Measurements from ENCODE around the gene DTNBP1. TPM values are rescaled to one million over a fixed set of nuclear protein-coding genes. Genes with fewer than 3 reads are reported as not detected.
"Not testable (repeated sequence)": the region's sequence is repeated elsewhere in the genome, so short reads cannot be mapped to it uniquely, and the experiment has no call there.

The DTNBP1 gene
- total RNA-seq, 1 experiment from 2014 or later, result 14.4 TPM

DNA sequence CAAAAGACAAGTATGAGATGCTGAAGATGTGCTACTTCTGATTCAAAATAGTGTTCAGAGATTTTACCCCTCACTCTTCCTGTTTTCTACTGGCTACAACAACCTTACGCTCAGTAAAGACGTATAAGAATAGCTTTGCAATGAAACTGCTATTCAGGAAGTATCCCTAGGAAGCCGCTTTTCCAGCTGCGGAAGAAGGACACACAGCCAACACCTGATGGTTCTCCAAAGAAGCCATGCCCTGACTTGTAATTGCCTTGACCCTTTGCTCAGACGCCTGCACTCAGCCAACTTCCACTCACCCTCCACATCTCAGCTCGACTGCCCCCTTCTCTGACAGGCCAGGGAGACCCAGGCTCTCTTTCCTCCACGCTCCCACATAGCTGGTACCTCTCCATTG lies 111.6 kb downstream of the DTNBP1 start:
- in situ Hi-C loops (cut with HindIII; ENCODE audit: low pct_unique_long_range_greater_than_20kb, low sequenced_read_pairs), result no loop called here

DNA sequence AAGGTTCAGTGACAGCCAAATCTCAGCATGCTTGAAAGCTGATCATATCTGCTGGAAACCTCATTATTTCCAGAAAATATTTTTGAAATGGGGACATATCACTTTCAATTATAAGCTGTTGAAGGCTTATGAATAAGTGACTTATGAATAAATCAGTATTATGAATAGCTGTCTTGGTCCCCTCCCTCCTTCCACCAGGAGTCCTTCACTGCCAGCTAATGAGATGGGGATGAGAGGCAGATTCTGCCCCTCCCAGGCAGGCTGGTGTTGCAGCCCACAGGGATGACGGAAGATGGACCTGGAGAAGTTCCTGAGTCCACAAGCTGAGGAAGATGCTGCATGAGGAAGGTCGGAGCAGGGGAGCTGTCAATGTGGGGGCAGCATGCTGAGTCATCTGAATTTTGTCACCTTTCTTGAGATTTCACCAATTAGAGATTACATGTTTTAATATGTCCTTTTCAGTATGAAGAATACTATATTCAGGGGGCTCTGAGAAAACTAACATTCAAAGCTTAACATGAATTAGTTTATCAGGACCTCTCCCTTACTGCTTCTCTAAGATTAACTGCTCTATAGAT lies 112.2 kb downstream of the DTNBP1 start:
- DNase-seq (ENCODE audit: low read depth), result no peak
- in situ Hi-C loops (cut with HindIII; ENCODE audit: low pct_unique_long_range_greater_than_20kb, low sequenced_read_pairs), result no loop called here

More for the DNA sequence above, 111.6 kb downstream of the DTNBP1 start:
- no peak for DNase-seq (ENCODE audit: low read depth)

DNA sequence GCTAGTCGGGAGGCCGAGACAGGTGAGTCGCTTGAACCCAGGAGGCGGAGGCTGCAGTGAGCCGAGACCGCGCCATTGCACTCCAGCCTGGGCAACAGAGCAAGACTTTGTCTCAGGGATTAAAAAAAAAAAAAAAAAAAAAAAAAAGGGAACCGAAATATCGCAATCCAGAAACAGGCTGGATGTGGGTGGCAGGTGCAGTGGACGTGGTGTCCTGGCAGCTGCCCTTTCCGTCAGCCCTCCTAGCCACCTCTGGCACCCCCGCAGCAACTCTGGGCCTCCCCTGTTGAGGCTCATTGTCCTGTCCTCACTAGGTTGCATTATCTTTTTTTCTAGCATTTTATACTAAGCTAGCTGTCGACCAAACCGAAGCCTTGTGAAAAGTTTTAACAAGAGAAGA lies 113.5 kb downstream of the DTNBP1 start:
- no peak for DNase-seq (ENCODE audit: low read depth)
- in situ Hi-C loops (cut with HindIII; ENCODE audit: low pct_unique_long_range_greater_than_20kb, low sequenced_read_pairs), result no loop called here

DNA sequence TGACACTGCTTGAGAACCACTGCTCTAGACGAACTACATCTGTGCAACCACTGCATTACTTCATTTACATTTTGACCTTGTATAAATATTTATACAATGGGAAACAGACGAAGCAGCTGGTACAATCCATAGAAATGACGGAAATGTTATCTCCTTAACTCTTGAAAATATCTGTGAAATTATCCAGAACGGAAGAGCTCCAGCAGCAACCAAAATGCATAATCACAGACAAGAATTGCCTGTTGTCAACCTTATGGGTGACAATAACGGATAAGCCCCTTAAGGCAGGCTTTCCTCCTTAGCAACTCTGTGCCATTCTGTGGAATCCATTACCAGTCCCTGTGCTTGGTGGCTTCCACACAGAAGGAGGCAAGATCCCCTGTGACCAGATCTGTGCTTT lies 115.4 kb downstream of the DTNBP1 start:
- in situ Hi-C loops (cut with HindIII; ENCODE audit: low pct_unique_long_range_greater_than_20kb, low sequenced_read_pairs), result no loop called here
- no peak for DNase-seq (ENCODE audit: low read depth)

DNA sequence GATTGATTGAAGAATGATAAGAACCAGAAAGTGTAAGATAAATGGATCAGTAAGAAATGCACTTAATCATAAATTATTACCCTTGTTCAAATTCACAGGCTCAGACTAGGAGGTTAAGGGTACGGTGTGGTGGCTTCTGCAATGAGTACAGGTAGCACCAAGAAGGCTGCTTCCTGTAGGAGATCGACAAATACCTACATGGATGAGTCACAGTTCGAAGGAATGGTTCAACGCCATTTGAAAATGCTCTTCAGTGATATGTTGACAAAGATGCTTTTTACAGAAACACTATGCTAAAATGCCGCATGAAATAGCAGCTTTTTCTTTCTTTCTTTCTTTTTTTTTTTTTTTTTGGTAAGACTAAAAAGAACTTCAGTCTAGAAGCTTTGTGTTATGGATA lies 116.2 kb downstream of the DTNBP1 start:
- no peak for DNase-seq (ENCODE audit: low read depth)
- in situ Hi-C loops (cut with HindIII; ENCODE audit: low pct_unique_long_range_greater_than_20kb, low sequenced_read_pairs), result no loop called here

DNA sequence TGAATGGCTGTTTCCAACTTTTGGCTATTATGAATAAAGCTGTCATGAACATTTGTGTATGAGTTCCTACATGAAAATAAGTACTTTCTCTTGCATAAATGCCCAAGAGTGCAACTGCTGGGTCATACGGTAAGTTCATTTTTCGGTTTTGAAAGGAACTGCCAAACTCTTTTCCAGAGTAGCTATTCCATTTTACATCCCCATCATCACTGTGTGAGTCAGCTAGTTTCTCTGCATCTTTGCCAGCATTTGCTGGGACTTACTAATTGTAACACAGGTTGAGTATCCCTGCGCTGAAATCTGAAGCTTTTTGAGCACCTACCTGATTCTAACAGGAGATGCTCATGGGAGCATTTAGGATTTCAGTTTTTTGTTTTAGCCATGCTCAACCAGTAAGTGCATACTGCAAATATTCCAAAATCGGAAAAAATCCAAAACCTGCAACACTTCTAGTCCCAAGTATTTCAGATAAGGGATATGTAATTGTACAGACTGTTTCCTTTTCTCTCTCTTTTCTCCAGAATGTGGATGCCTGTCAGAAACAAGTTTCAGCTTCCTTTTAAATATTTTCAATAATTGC lies 118.4 kb downstream of the DTNBP1 start:
- in situ Hi-C loops (cut with HindIII; ENCODE audit: low pct_unique_long_range_greater_than_20kb, low sequenced_read_pairs), result no loop called here
- no peak for DNase-seq (ENCODE audit: low read depth)

DNA sequence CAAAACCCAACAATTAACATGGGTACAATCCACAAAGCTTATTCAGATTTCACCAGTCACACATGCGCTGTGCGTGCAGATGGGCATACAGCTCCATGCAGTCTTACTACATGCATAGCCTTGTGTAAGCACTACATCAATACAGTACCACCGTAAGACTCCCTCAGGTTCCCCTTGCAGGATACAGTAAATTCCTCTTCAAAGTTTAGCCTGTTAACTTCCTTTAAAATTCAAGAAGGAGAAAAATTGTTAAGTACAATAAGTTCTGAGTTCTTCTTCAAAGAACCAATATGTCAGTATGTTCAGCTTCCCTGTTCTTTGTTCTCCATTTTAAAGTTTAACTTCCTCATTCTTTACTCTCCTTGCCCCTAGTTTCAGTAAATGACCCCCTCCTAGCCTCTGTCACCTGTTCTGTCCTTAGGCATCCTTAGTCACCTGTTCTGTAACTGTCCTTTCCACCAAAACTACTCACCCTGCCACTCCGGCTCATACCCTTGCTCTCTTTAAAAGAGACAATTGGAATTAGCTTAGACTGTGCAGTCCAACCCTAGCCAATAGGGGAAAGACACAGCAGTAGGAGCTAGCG lies 119.4 kb downstream of the DTNBP1 start:
- DNase-seq (ENCODE audit: low read depth); in situ Hi-C loops (cut with HindIII; ENCODE audit: low pct_unique_long_range_greater_than_20kb, low sequenced_read_pairs): not testable (repeated sequence)

DNA sequence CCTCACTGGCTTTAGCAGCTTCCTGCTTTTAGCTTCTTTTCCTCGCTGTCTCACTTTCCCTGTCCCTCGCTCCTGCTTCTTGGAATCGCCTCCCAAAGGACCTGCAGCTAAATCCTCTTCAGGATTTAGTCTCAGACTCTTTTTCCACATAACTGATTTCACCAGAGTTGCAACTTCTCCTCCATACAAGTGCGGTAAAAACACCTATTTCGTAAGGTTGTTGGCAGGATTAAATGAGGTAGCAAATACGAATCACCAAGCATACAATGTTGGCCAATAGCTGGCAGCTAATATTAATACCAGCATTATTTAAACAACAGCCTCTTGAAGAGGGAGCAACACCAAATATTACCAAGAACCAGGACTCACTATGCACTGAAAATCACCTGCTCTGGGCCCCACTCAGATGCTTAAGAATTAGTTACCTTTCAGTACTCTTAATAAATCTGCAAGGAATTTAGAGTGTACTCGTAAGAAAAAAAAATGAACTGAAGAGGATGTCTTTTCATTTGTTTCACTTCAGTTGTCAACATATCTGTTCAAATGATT lies 123.0 kb downstream of the DTNBP1 start:
- no peak for DNase-seq (ENCODE audit: low read depth)
- in situ Hi-C loops (cut with HindIII; ENCODE audit: low pct_unique_long_range_greater_than_20kb, low sequenced_read_pairs), result no loop called here

DNA sequence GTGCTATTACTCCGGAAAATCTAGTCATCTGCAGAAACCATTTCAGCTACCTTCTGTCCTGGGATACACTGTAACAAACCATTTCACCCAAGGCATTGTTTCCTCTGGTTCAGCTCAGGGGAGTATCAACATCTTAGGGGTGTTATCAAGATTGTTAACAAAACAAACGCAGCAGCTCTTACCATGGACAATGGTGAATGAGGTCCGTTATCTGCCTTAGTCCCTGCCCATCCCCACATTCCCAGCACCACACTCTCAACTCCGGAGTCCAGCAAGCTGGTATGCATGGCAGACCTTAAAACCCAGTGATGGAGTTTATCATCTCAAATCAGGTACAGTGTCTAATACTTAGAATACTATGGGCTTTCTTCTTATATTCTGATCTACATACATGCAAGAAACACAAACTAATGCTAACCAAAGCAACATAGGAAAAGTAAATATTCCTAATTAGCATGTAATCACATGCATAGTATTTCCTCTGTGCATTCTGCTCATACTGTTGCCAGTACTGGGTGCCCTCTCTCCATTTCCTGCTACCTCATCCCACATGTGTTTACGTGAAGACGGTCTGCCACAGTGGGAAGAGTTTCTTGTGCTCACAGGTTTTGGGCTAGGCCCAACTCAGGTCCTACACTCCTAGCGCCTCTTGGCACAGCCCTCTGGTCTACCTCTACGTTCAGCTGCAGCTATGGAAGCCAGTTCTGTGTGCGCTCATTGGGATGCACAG lies 123.9 kb downstream of the DTNBP1 start:
- in situ Hi-C loops (cut with HindIII; ENCODE audit: low pct_unique_long_range_greater_than_20kb, low sequenced_read_pairs), result no loop called here
- no peak for DNase-seq (ENCODE audit: low read depth)

DNA sequence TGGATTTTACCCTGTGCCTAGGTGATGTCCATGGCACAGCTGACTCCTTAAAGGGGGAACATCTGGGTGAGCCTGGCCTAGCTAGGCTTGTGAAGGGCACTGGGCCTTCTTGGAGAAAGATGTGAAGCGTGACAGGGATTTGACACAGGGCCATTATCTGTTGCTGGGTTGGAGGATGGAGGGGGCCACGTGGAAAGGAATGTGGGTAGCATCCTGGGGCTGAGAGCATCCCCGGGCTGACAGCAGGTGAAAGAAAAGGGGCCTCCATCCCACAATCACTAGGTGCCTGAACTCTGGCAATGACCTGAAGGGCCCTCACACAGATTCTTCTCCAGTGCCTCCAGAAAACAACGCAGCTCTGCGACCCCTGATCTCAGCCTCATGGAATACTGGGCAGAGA lies 124.7 kb downstream of the DTNBP1 start:
- DNase-seq (ENCODE audit: low read depth), result no peak
- in situ Hi-C loops (cut with HindIII; ENCODE audit: low pct_unique_long_range_greater_than_20kb, low sequenced_read_pairs), result no loop called here

DNA sequence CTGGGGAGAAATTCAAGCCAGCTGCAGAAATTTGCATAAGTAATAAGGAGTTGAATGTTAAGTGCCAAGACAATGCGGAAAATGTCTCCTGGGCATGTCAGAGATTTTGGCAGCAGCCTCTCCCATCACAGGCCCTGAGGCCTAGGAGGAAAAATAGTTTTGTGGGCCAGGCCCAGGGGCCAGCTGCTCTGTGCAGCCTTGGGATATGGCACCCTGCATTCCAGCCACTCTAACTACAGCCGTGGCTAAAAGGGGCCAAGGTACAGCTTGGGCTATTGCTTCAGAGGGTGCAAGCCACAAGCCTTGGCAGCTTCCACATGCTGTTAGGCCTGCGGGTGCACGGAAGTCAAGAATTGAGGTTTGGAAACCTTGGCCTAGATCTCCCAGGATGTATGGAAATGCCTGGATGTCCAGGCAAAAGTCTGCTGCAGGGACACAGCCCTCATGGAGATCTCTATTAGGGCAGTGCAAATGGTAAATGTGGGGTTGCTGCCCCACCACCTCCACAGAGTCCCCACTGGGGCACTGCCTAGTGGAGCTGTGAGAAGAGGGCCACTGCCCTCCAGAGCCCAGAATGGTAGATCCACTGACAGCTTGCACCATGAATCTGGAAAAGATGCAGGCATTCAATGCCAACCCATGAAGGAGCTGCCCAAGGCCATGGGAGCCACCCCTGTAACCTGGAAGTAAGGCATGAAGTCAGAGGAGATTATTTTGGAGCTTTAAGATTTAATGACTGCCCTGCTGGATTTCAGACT lies 126.5 kb downstream of the DTNBP1 start:
- in situ Hi-C loops (cut with HindIII; ENCODE audit: low pct_unique_long_range_greater_than_20kb, low sequenced_read_pairs), result no loop called here
- DNase-seq (ENCODE audit: low read depth), result no peak

DNA sequence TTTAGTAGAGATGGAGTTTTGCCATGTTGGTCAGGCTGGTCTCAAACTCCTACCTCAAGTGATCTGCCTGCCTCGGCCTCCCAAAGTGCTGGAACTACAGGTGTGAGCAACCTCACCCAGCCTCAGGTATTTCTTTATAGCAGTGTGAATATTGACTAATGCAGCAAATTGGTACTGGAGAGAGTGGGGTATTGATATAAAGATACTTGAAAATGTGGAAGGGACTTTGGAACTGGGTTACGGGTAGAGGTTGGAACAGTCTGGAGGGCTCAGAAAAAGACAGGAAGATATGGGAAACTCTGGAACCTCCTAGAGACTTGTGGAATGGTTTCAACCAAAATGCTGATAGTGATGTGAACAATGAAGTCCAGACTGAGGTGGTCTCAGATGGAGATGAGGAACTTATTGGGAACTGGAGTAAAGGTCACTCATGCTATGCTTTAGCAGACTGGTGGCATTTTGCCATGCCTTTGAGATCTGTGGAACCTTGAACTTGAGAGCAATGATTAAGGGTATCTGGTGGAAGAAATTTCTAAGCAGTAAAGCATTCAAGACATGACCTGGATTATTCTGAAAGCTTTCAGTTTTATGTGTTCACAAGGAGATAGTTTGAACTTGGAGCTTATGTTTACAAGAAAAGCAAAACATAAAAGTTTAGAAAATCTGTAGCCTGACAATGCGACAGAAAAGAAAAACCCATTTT lies 127.2 kb downstream of the DTNBP1 start:
- in situ Hi-C loops (cut with HindIII; ENCODE audit: low pct_unique_long_range_greater_than_20kb, low sequenced_read_pairs), result no loop called here
- DNase-seq (ENCODE audit: low read depth), result no peak

DNA sequence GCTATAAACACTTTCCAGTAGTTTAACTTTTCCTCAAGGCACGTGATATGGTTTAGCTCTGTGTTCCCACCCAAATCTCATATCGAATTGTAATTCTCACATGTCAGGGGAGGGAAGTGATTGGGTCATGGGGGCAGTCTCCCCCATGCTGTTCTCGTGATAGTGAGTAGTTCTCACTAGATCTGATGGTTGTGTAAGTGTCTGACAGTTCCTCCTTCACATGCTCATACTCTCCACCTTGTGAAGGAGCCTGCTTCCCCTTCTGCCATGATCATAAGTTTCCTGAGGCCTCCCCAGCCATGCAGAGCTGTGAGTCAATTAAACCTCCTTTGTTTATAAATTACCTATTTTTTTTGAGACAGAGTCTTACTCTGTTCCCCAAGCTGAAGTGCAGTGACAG lies 127.9 kb downstream of the DTNBP1 start:
- no peak for DNase-seq (ENCODE audit: low read depth)

DNA sequence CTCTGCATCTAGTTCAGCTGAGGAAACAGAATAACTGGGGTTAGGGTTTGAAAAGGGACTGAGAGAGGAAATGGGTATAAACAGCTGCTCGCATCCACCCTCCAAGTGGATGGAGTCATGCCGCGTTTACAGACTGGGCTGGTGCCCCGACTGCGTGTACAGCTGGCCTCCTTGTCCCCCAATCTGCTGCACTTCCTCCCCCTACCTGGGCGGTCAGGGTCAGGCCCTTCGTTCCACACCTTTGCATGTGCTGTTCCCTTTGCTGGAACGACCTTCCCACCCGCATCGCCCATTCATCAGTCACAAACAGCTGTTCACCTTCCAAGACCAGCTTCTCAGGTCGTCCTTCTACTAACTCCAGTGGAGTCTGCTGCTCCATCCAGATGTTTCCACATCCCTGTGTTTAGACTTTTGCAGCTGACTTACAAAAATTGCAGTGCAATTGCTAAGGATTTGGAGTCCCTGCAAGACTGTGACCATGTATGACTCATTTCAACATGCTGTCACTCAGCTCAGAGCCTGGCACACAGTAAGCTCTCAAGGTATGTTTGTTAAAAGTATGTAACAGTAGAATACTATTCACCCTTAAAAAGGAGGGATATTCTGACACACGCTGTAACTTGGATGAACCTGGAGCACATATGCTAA lies 129.3 kb downstream of the DTNBP1 start:
- no peak for DNase-seq (ENCODE audit: low read depth)
- in situ Hi-C loops (cut with HindIII; ENCODE audit: low pct_unique_long_range_greater_than_20kb, low sequenced_read_pairs), result no loop called here

More for the DNA sequence above, 127.9 kb downstream of the DTNBP1 start:
- in situ Hi-C loops (cut with HindIII; ENCODE audit: low pct_unique_long_range_greater_than_20kb, low sequenced_read_pairs), result no loop called here

DNA sequence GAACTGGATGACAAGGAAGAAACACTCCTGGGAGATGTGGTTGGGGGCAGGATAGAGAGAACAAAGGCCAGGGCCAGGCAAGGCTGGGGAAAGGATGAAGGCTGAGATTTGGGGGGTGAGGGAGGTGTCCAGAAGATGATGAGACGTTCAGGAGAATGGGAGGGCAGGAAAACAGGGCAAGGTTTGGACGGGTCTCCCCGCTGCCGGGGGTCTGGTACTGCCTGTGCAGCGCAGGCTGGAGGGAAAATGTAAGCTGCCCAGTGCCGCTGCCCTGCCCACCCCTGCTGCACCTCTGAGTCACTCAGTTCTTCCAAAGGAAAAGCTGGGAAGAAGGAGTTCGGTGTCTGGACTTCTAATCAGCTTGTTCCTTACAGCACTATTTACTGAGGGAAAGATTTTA lies 130.9 kb downstream of the DTNBP1 start:
- DNase-seq (ENCODE audit: low read depth), result no peak
- in situ Hi-C loops (cut with HindIII; ENCODE audit: low pct_unique_long_range_greater_than_20kb, low sequenced_read_pairs), result no loop called here

DNA sequence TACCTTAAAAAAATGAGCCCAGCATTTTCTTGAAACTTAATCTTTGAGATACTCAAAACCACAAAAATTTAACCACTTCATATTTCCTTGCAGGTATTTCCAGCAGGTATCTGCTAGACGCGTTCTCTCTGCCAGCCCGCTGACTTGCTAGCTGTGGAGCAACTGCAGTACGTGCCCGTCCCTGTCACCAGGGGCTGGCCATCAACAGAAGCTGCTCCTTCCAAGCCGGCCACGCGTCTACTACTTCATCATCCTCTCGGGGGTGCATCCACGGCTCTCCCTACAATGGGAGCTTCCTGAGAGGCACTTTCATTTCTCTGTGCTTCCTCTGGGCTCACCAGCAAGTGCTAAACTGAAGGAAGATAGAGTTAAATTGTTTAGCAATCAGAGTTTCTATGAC lies 132.4 kb downstream of the DTNBP1 start:
- in situ Hi-C loops (cut with HindIII; ENCODE audit: low pct_unique_long_range_greater_than_20kb, low sequenced_read_pairs), result no loop called here

DNA sequence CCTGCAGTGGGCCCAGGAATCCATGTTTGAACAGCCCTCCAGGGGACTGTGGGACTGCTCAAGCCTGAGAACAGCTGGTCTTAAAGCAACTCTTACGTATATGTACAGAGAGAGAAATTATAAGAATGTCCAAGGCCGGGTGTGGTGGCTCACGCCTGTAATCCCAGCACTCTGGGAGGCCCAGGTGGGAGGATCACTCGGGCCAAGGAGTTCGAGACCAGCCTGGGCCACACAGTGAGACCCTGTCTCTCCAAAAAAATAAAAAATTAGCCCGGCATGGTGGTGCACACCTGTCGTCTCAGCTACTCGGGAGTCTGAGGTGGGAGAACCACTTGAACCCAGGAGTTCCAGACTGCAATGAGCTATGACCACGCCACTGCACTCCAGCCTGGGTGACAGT lies 134.0 kb downstream of the DTNBP1 start:
- no peak for DNase-seq (ENCODE audit: low read depth)
- in situ Hi-C loops (cut with HindIII; ENCODE audit: low pct_unique_long_range_greater_than_20kb, low sequenced_read_pairs), result no loop called here

More for the DNA sequence above, 132.4 kb downstream of the DTNBP1 start:
- DNase-seq (ENCODE audit: low read depth), result no peak
